Measurements from ENCODE around the gene SEC24C. TPM values are rescaled to one million over a fixed set of nuclear protein-coding genes. Genes with fewer than 3 reads are reported as not detected.

SEC24C gene
- total RNA-seq, 5 donors from 2014 or later (not counting 1 experiment from before 2014, with no cell fraction given), result 77.7 to 107 (median 92.2) TPM

- WGBS (ENCODE audit: insufficient coverage), result 94% methylated on average over 5 of the region's 5 CpGs
- POLR2A ChIA-PET, result no interaction called here
- no peaks in the 10 kb centered on the region for H3K27me3 ChIP-seq (replicated peaks in 1 of 2; ENCODE audit: control insufficient read depth in 2 of 2, extremely low read depth in 1 of 2, insufficient read depth in 2 of 2, low read length in 1 of 2)
- no peak overlapping the region for H3K4me3 Mint-ChIP-seq
- no peaks in the 10 kb centered on the region for H3K27me3 Mint-ChIP-seq
- peaks cover 18 to 70% of the 10 kb centered on the region in 2 donors for H3K36me3 ChIP-seq (ENCODE audit: control insufficient read depth in 2 of 2, extremely low read depth in 1 of 2, insufficient read depth in 1 of 2, low read length in 1 of 2)
- H3K4me1 ChIP-seq (ENCODE audit: control insufficient read depth in 1 of 2, extremely low read depth in 1 of 2, insufficient read depth in 2 of 2, low read length in 2 of 2), result no peaks in the 10 kb centered on the region
- DNase-seq (no peak), ATAC-seq (replicated peaks in 1 of 4) (no peak)
- H3K36me3 Mint-ChIP-seq, result peaks cover 52% of the 10 kb centered on the region
- peak overlapping the region in 1 of 2 donors; percentile 49 for H3K27ac Mint-ChIP-seq
- CTCF ChIA-PET, result no interaction called here
- H3K27ac ChIP-seq (ENCODE audit: low read length), result no peak overlapping the region
- no peaks in the 10 kb centered on the region for H3K9me3 Mint-ChIP-seq
- H3K4me1 Mint-ChIP-seq, result peaks cover 0 to 9% (median 0%) of the 10 kb centered on the region in 3 donors
- H3K4me3 ChIP-seq (ENCODE audit: control insufficient read depth in 1 of 2, extremely low read depth in 1 of 2, low read length in 1 of 2), result no peak overlapping the region
- H3K9me3 ChIP-seq, result no peaks in the 10 kb centered on the region
These were observed 73.7 kb downstream of the SEC24C start for GRCh38 chr10:73817826-73818225.

- H3K4me3 ChIP-seq (ENCODE audit: control insufficient read depth in 1 of 2, extremely low read depth in 1 of 2, low read length in 1 of 2), result no peak overlapping the region
- Mint-ChIP-seq H3K27ac (no peak overlapping the region), H3K4me3 (no peak overlapping the region), H3K36me3 (peaks cover 46% of the 10 kb centered on the region), H3K9me3 (no peaks in the 10 kb centered on the region), H3K27me3 (no peaks in the 10 kb centered on the region), H3K4me1 (peaks cover 0 to 5% (median 0%) of the 10 kb centered on the region in 3 donors)
- ChIA-PET CTCF (interaction anchor here in 1 of 2 donors (0.7 kb wide), 1 partner anchor 10 kb away, joined by 4 read pairs; no protein-coding TSS in a partner anchor), POLR2A (no interaction called here)
- DNase-seq (no peak), ATAC-seq (replicated peaks in 1 of 4) (no peak)
- 93% methylated on average over 8 of the region's 10 CpGs for WGBS (ENCODE audit: insufficient coverage)
- no peaks in the 10 kb centered on the region for H3K4me1 ChIP-seq (ENCODE audit: control insufficient read depth in 1 of 2, extremely low read depth in 1 of 2, insufficient read depth in 2 of 2, low read length in 2 of 2)
- no peaks in the 10 kb centered on the region for H3K9me3 ChIP-seq
- H3K27me3 ChIP-seq (replicated peaks in 1 of 2; ENCODE audit: control insufficient read depth in 2 of 2, extremely low read depth in 1 of 2, insufficient read depth in 2 of 2, low read length in 1 of 2), result no peaks in the 10 kb centered on the region
- H3K36me3 ChIP-seq (ENCODE audit: control insufficient read depth in 2 of 2, extremely low read depth in 1 of 2, insufficient read depth in 1 of 2, low read length in 1 of 2), result peaks cover 21 to 71% of the 10 kb centered on the region in 2 donors
- H3K27ac ChIP-seq (ENCODE audit: low read length), result no peak overlapping the region
These were observed 74.2 kb downstream of the SEC24C start for GRCh38 chr10:73818402-73818801.

- CTCF ChIA-PET, result no interaction called here
- H3K4me1 ChIP-seq (ENCODE audit: control insufficient read depth in 1 of 2, extremely low read depth in 1 of 2, insufficient read depth in 2 of 2, low read length in 2 of 2), result no peaks in the 10 kb centered on the region
- H3K27me3 ChIP-seq (replicated peaks in 1 of 2; ENCODE audit: control insufficient read depth in 2 of 2, extremely low read depth in 1 of 2, insufficient read depth in 2 of 2, low read length in 1 of 2), result no peaks in the 10 kb centered on the region
- no peak for DNase-seq
- Mint-ChIP-seq H3K27ac (peak overlapping the region in 1 of 2 donors; percentile 23), H3K9me3 (no peaks in the 10 kb centered on the region), H3K36me3 (peaks cover 42% of the 10 kb centered on the region), H3K4me3 (no peak overlapping the region), H3K27me3 (no peaks in the 10 kb centered on the region), H3K4me1 (no peaks in the 10 kb centered on the region)
- H3K27ac ChIP-seq (ENCODE audit: low read length), result no peak overlapping the region
- WGBS (ENCODE audit: insufficient coverage), result 85% methylated on average over 5 of the region's 5 CpGs
- ATAC-seq (replicated peaks in 1 of 4), result no peak
- POLR2A ChIA-PET, result no interaction called here
- no peaks in the 10 kb centered on the region for H3K9me3 ChIP-seq
- peaks cover 21 to 72% of the 10 kb centered on the region in 2 donors for H3K36me3 ChIP-seq (ENCODE audit: control insufficient read depth in 2 of 2, extremely low read depth in 1 of 2, insufficient read depth in 1 of 2, low read length in 1 of 2)
- no peak overlapping the region for H3K4me3 ChIP-seq (ENCODE audit: control insufficient read depth in 1 of 2, extremely low read depth in 1 of 2, low read length in 1 of 2)
These were observed 74.9 kb downstream of the SEC24C start for GRCh38 chr10:73819081-73819480.

- Mint-ChIP-seq H3K36me3 (peaks cover 38% of the 10 kb centered on the region), H3K4me1 (no peaks in the 10 kb centered on the region), H3K27me3 (no peaks in the 10 kb centered on the region), H3K4me3 (no peak overlapping the region), H3K27ac (peak overlapping the region in 1 of 2 donors; percentile 70), H3K9me3 (no peaks in the 10 kb centered on the region)
- ATAC-seq (replicated peaks in 1 of 4) (no peak), DNase-seq (no peak)
- ChIA-PET CTCF (no interaction called here), POLR2A (no interaction called here)
- Histone ChIP-seq H3K36me3 (ENCODE audit: control insufficient read depth in 2 of 2, extremely low read depth in 1 of 2, insufficient read depth in 1 of 2, low read length in 1 of 2) (peaks cover 25 to 74% of the 10 kb centered on the region in 2 donors), H3K4me3 (ENCODE audit: control insufficient read depth in 1 of 2, extremely low read depth in 1 of 2, low read length in 1 of 2) (no peak overlapping the region), H3K27me3 (replicated peaks in 1 of 2; ENCODE audit: control insufficient read depth in 2 of 2, extremely low read depth in 1 of 2, insufficient read depth in 2 of 2, low read length in 1 of 2) (no peaks in the 10 kb centered on the region), H3K27ac (ENCODE audit: low read length) (no peak overlapping the region), H3K9me3 (no peaks in the 10 kb centered on the region), H3K4me1 (ENCODE audit: control insufficient read depth in 1 of 2, extremely low read depth in 1 of 2, insufficient read depth in 2 of 2, low read length in 2 of 2) (no peaks in the 10 kb centered on the region)
- WGBS (ENCODE audit: insufficient coverage), result 98% methylated on average over 20 of the region's 20 CpGs
These were observed 75.4 kb downstream of the SEC24C start for GRCh38 chr10:73819513-73820093.

Other genes starting within 250 kb of the SEC24C start
- gene PPP3CB, start 248.3 kb upstream of the SEC24C start, total RNA-seq, result 10 to 100 TPM; 35.5 to 39.5 (median 37.0) TPM
- gene USP54, start 153.0 kb upstream of the SEC24C start, total RNA-seq, result 1 to 10 TPM; 4.2 to 6.6 (median 5.5) TPM
- gene MYOZ1, start 102.9 kb upstream of the SEC24C start, total RNA-seq, result not detected
- gene SYNPO2L, start 88.3 kb upstream of the SEC24C start, total RNA-seq, result not detected
- 10 to 100 TPM; 11.6 to 17.0 (median 14.7) TPM for gene AGAP5, start 46.3 kb upstream of the SEC24C start, total RNA-seq
- 10 to 100 TPM in 3 of 5 donors, 1 to 10 TPM in 2; 6.3 to 17.5 (median 14.2) TPM for gene CHCHD1, start 37.7 kb downstream of the SEC24C start, total RNA-seq
- 100 to 1,000 TPM in 2 of 5 donors, 10 to 100 TPM in 3; 69.0 to 106 (median 90.8) TPM for gene ZSWIM8, start 41.2 kb downstream of the SEC24C start, total RNA-seq
- 100 to 1,000 TPM in 4 of 5 donors, 10 to 100 TPM in 1; 96.1 to 119 (median 110) TPM for gene NDST2, start 67.2 kb downstream of the SEC24C start, total RNA-seq
- 10 to 100 TPM; 50.6 to 59.9 (median 55.5) TPM for gene CAMK2G, start 130.2 kb downstream of the SEC24C start, total RNA-seq
- gene PLAU, start 166.8 kb downstream of the SEC24C start, total RNA-seq, result 1 to 10 TPM in 2 of 5 donors, under 1 TPM in 1, not detected in 2; 0.63 to 1.1 (median 1.1) TPM